ENCODE data around the gene PPHLN1.

Gene PPHLN1

DNA sequence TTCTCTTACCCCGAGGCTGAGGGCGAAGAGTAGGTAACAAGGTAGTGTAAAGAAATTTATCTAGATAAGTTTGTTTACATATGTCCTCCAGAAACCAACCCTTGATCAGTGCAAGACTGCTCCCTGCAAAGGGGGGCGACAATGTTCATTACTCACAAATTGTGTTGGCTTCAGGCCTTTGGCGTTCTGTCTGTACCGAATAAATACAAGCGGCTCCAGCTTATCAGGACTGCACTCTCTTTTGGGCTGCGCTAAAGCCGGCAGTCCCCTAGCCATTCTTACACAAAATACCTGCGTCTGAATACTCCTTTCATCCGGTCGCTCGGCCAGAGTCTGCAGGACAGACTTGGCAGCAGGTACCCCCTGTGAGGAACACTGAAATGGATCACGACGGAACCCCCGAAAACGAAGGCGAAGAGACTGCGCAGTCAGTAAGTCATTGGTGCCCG lies 116.4 kb downstream of the PPHLN1 start:
- no peak for ATAC-seq

DNA sequence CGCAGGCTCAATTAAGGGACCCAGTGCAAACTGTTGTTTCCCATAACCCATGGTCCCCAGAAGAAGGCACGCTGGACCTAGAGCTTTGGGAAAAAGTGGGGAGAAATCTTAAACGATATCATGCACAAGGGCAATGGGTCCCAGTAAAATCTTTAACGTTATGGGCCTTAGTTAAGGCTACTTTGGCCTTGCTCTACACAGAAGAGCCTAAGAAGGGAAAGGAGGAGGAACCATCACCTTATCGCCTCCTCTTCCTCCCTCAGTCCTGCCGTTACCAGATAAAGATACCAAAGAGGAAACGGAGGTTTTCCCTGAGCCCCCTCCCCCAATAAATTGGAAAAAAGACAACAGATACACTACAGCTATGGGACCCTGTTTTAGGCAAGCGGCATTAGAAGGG lies 116.9 kb downstream of the PPHLN1 start:
- TF ChIP-seq ISL1 (CRISPR knock-in tag; IDR thresholded peaks at IDR 0.05) (no peak), SNAI2 (CRISPR knock-in tag; IDR thresholded peaks at IDR 0.05) (no peak), ZNF70 (CRISPR knock-in tag; IDR thresholded peaks at IDR 0.05) (no peak), TCF4 (CRISPR knock-in tag; IDR thresholded peaks at IDR 0.05; ENCODE audit: borderline replicate concordance) (no peak), ZFP3 (CRISPR knock-in tag; IDR thresholded peaks at IDR 0.05) (no peak), BACH2 (CRISPR knock-in tag; IDR thresholded peaks at IDR 0.05; ENCODE audit: borderline replicate concordance) (no peak), ZC3H10 (CRISPR knock-in tag; IDR thresholded peaks at IDR 0.05) (no peak)
- TF ChIP-seq, protein P1, sequence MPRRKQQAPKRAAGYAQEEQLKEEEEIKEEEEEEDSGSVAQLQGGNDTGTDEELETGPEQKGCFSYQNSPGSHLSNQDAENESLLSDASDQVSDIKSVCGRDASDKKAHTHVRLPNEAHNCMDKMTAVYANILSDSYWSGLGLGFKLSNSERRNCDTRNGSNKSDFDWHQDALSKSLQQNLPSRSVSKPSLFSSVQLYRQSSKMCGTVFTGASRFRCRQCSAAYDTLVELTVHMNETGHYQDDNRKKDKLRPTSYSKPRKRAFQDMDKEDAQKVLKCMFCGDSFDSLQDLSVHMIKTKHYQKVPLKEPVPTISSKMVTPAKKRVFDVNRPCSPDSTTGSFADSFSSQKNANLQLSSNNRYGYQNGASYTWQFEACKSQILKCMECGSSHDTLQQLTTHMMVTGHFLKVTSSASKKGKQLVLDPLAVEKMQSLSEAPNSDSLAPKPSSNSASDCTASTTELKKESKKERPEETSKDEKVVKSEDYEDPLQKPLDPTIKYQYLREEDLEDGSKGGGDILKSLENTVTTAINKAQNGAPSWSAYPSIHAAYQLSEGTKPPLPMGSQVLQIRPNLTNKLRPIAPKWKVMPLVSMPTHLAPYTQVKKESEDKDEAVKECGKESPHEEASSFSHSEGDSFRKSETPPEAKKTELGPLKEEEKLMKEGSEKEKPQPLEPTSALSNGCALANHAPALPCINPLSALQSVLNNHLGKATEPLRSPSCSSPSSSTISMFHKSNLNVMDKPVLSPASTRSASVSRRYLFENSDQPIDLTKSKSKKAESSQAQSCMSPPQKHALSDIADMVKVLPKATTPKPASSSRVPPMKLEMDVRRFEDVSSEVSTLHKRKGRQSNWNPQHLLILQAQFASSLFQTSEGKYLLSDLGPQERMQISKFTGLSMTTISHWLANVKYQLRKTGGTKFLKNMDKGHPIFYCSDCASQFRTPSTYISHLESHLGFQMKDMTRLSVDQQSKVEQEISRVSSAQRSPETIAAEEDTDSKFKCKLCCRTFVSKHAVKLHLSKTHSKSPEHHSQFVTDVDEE (CRISPR knock-in tag; IDR thresholded peaks at IDR 0.05) = no peak
- TF ChIP-seq, protein P2, sequence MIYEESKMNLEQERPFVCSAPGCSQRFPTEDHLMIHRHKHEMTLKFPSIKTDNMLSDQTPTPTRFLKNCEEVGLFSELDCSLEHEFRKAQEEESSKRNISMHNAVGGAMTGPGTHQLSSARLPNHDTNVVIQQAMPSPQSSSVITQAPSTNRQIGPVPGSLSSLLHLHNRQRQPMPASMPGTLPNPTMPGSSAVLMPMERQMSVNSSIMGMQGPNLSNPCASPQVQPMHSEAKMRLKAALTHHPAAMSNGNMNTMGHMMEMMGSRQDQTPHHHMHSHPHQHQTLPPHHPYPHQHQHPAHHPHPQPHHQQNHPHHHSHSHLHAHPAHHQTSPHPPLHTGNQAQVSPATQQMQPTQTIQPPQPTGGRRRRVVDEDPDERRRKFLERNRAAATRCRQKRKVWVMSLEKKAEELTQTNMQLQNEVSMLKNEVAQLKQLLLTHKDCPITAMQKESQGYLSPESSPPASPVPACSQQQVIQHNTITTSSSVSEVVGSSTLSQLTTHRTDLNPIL (CRISPR knock-in tag; IDR thresholded peaks at IDR 0.05; ENCODE audit: low read depth) = no peak
- ATAC-seq = no peak

More for the DNA sequence above, 116.4 kb downstream of the PPHLN1 start:
- TF ChIP-seq SNAI2 (CRISPR knock-in tag; IDR thresholded peaks at IDR 0.05) = no peak
- no peak for TF ChIP-seq ZFP3 (CRISPR knock-in tag; IDR thresholded peaks at IDR 0.05)
- no peak for TF ChIP-seq ISL1 (CRISPR knock-in tag; IDR thresholded peaks at IDR 0.05)
- TF ChIP-seq ZFP30 (CRISPR knock-in tag; IDR thresholded peaks at IDR 0.05) = no peak
- no peak for TF ChIP-seq OSR1 (CRISPR knock-in tag; IDR thresholded peaks at IDR 0.05)
- no peak for TF ChIP-seq ZNF565 (CRISPR knock-in tag; conservative IDR thresholded peaks at IDR 0.05; ENCODE audit: low read depth)
- TF ChIP-seq ARNTL (CRISPR knock-in tag; IDR thresholded peaks at IDR 0.05; ENCODE audit: borderline replicate concordance, low read depth) = no peak
- no peak for TF ChIP-seq TCF4 (CRISPR knock-in tag; IDR thresholded peaks at IDR 0.05; ENCODE audit: borderline replicate concordance)
- TF ChIP-seq ZNF70 (CRISPR knock-in tag; IDR thresholded peaks at IDR 0.05) = no peak
- no peak for TF ChIP-seq CSDC2 (CRISPR knock-in tag; IDR thresholded peaks at IDR 0.05)
- TF ChIP-seq ESRRG (CRISPR knock-in tag; IDR thresholded peaks at IDR 0.05) = no peak
- TF ChIP-seq, protein P3, sequence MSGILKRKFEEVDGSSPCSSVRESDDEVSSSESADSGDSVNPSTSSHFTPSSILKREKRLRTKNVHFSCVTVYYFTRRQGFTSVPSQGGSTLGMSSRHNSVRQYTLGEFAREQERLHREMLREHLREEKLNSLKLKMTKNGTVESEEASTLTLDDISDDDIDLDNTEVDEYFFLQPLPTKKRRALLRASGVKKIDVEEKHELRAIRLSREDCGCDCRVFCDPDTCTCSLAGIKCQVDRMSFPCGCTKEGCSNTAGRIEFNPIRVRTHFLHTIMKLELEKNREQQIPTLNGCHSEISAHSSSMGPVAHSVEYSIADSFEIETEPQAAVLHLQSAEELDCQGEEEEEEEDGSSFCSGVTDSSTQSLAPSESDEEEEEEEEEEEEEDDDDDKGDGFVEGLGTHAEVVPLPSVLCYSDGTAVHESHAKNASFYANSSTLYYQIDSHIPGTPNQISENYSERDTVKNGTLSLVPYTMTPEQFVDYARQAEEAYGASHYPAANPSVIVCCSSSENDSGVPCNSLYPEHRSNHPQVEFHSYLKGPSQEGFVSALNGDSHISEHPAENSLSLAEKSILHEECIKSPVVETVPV (CRISPR knock-in tag; IDR thresholded peaks at IDR 0.05) = no peak
- TF ChIP-seq, protein P2 (CRISPR knock-in tag; IDR thresholded peaks at IDR 0.05; ENCODE audit: low read depth) = no peak
- TF ChIP-seq ZNF8 (CRISPR knock-in tag; IDR thresholded peaks at IDR 0.05) = no peak
- TF ChIP-seq PPARA (CRISPR knock-in tag; IDR thresholded peaks at IDR 0.05; ENCODE audit: borderline replicate concordance) = no peak
- TF ChIP-seq, protein P4, sequence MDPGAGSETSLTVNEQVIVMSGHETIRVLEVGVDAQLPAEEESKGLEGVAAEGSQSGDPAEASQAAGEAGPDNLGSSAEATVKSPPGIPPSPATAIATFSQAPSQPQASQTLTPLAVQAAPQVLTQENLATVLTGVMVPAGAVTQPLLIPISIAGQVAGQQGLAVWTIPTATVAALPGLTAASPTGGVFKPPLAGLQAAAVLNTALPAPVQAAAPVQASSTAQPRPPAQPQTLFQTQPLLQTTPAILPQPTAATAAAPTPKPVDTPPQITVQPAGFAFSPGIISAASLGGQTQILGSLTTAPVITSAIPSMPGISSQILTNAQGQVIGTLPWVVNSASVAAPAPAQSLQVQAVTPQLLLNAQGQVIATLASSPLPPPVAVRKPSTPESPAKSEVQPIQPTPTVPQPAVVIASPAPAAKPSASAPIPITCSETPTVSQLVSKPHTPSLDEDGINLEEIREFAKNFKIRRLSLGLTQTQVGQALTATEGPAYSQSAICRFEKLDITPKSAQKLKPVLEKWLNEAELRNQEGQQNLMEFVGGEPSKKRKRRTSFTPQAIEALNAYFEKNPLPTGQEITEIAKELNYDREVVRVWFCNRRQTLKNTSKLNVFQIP (CRISPR knock-in tag; IDR thresholded peaks at IDR 0.05; ENCODE audit: borderline replicate concordance, low read depth) = no peak
- TF ChIP-seq, protein P5, sequence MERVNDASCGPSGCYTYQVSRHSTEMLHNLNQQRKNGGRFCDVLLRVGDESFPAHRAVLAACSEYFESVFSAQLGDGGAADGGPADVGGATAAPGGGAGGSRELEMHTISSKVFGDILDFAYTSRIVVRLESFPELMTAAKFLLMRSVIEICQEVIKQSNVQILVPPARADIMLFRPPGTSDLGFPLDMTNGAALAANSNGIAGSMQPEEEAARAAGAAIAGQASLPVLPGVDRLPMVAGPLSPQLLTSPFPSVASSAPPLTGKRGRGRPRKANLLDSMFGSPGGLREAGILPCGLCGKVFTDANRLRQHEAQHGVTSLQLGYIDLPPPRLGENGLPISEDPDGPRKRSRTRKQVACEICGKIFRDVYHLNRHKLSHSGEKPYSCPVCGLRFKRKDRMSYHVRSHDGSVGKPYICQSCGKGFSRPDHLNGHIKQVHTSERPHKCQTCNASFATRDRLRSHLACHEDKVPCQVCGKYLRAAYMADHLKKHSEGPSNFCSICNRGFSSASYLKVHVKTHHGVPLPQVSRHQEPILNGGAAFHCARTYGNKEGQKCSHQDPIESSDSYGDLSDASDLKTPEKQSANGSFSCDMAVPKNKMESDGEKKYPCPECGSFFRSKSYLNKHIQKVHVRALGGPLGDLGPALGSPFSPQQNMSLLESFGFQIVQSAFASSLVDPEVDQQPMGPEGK (CRISPR knock-in tag; IDR thresholded peaks at IDR 0.05; ENCODE audit: borderline replicate concordance) = no peak
- no peak for TF ChIP-seq BACH2 (CRISPR knock-in tag; IDR thresholded peaks at IDR 0.05; ENCODE audit: borderline replicate concordance)
- TF ChIP-seq TOX (CRISPR knock-in tag; IDR thresholded peaks at IDR 0.05; ENCODE audit: borderline replicate concordance) = no peak

All from SK-N-SH treated with all-trans-retinoic acid at 6 μM for 48 hours (cell line).